WTC11 (cell line): ENCODE data around the gene OGDH.

ENCODE experiments used
- EMX1 ChIP-seq: fragments of 250-450 bp; sonication (Bioruptor Pico); IDR thresholded peaks from 2 replicates; pipeline ENCODE4 v1.8.0; 2021; ENCODE audit warnings: mild to moderate bottlenecking
- PRDM15 ChIP-seq: sonication (generic); formaldehyde crosslinking; IDR thresholded peaks from 2 replicates; pipeline ENCODE4 v1.8.0; 2022; ENCODE audit warnings: missing genetic modification reagents

DNA sequence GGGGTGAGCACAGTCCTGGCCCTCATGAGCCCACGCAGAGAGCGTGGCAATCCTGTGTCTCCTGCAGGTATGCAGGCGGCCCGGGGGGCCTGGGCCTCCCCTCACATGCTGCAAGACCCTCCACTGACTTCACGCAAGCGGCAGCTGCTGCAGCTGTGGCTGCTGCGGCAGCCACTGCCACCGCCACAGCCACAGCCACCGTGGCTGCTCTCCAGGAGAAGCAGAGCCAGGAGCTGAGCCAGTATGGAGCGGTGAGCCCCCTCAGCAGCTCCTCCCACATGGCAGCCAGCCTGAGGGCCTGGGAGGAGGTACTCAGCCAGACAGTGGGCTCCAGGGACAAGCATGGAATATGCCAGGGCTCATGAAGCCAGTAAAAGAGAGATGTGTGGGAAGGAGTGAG lies 150.9 kb downstream of the OGDH start:
- TF ChIP-seq PRDM15 (no peak), EMX1 (CRISPR knock-in tag) (no peak)
